ENCODE results near the gene RCAN1. TPM values are rescaled to one million over a fixed set of nuclear protein-coding genes. Genes with fewer than 3 reads are reported as not detected.

The RCAN1 gene
- total and polyA plus RNA-seq, 2 of the 4 experiments (the other 2 are of a cell fraction) = 53.5 to 175 TPM

GRCh38 chr21:34651642-34652041, 36.7 kb upstream of the RCAN1 start:
- intact Hi-C loops (cut with micrococcal nuclease) (no loop called here), dilution Hi-C loops (cut with HindIII; ENCODE audit: low sequenced_read_pairs, unreplicated experiment) (no loop called here), in situ Hi-C loops (cut with MboI; ENCODE audit: low sequenced_read_pairs) (no loop called here)
- H2BK15ac ChIP-seq (ENCODE audit: low read depth, low read length) = no peak overlapping the region
- H3K36me3 ChIP-seq (ENCODE audit: control insufficient read depth, insufficient read depth, low read length) = no peaks in the 10 kb centered on the region
- no peak overlapping the region for H4K8ac ChIP-seq (ENCODE audit: low read depth in 2 of 2, low read length in 2 of 2)
- no peak overlapping the region for H3K56ac ChIP-seq (ENCODE audit: extremely low read depth, insufficient read depth, low read length)
- no peak overlapping the region for H2AK5ac ChIP-seq (ENCODE audit: low read depth, low read length)
- H3K4me3 ChIP-seq (ENCODE audit: insufficient read depth, low read depth, low read length) = no peak overlapping the region
- H2AFZ ChIP-seq (replicated peaks; ENCODE audit: low read length, poor library complexity) = no peak overlapping the region
- H3K14ac ChIP-seq (replicated peaks; ENCODE audit: low read depth, low read length) = no peak overlapping the region
- H3K9ac ChIP-seq (ENCODE audit: low read depth, low read length) = no peak overlapping the region
- H2BK20ac ChIP-seq (ENCODE audit: low read depth, low read length) = no peak overlapping the region
- H3K9me1 ChIP-seq (ENCODE audit: insufficient read depth, low read length) = no peaks in the 10 kb centered on the region
- BruUV-seq (replicated peaks) = no TSS peak
- ATAC-seq (ENCODE audit: low read depth) = no peak
- H3K9me3 ChIP-seq (ENCODE audit: control insufficient read depth, insufficient read depth, low read length) = peaks cover 10% of the 10 kb centered on the region
- H4K20me1 ChIP-seq (ENCODE audit: insufficient read depth, low read length) = no peaks in the 10 kb centered on the region
- no peak overlapping the region for H3K23ac ChIP-seq (ENCODE audit: low read depth, low read length)
- ChIA-PET CTCF (no interaction called here), POLR2A (ENCODE audit: unreplicated experiment) (no interaction called here)
- no peak overlapping the region for H2BK120ac ChIP-seq (ENCODE audit: low read depth, low read length)
- H3K27ac ChIP-seq (ENCODE audit: insufficient read depth, low read length) = no peak overlapping the region
- H2BK5ac ChIP-seq (ENCODE audit: low read depth, low read length, poor library complexity, severe bottlenecking) = no peak overlapping the region
- H2AK9ac ChIP-seq (replicated peaks; ENCODE audit: low read depth, low read length, poor library complexity) = no peak overlapping the region
- no CpG with 5 or more reads among the region's 1 CpG for WGBS, 2 experiments (ENCODE audit: extremely low coverage in 2 of 2, insufficient read length in 1 of 2)
- no peak overlapping the region for H4K91ac ChIP-seq (ENCODE audit: insufficient read depth, low read depth, low read length)
- H3K18ac ChIP-seq (ENCODE audit: low read depth, low read length) = no peak overlapping the region
- DNase-seq = no peak
- peaks cover 3% of the 10 kb centered on the region; the same call in 1 of the 2 replicates for H3K4me1 ChIP-seq (ENCODE audit: control insufficient read depth, insufficient read depth, low read length)
- H4K5ac ChIP-seq (ENCODE audit: low read depth, low read length) = no peak overlapping the region
- no peak overlapping the region for H3K4ac ChIP-seq (ENCODE audit: low read depth, low read length)
- peaks cover 41% of the 10 kb centered on the region for H3K27me3 ChIP-seq (ENCODE audit: control insufficient read depth, insufficient read depth, low read length)
- TF ChIP-seq POLR2A (IDR thresholded peaks at IDR 0.05; ENCODE audit: low read depth, low read length) = no peak
- TF ChIP-seq BHLHE40 (IDR thresholded peaks at IDR 0.05; ENCODE audit: low read depth, low read length) = no peak
- TF ChIP-seq RAD21 (IDR thresholded peaks at IDR 0.05; ENCODE audit: low read length) = no peak
- TF ChIP-seq USF2 (IDR thresholded peaks at IDR 0.05; ENCODE audit: low read depth, low read length) = no peak
- TF ChIP-seq MAFK (IDR thresholded peaks at IDR 0.05; ENCODE audit: low read depth, low read length) = no peak
- TF ChIP-seq ELK1 (IDR thresholded peaks at IDR 0.05; ENCODE audit: borderline replicate concordance, low read depth, low read length) = no peak
- no peak for TF ChIP-seq RFX5 (IDR thresholded peaks at IDR 0.05; ENCODE audit: low read depth, low read length)
- no peak for TF ChIP-seq CHD1 (IDR thresholded peaks at IDR 0.05; ENCODE audit: low read depth, low read length)
- TF ChIP-seq CTCF (conservative IDR thresholded peaks at IDR 0.05; ENCODE audit: low read depth, low read length) = no peak
- no peaks in the 10 kb centered on the region for H3K79me1 ChIP-seq (ENCODE audit: low read depth in 1 of 2, low read length in 2 of 2)
- H3K4me2 ChIP-seq (ENCODE audit: low read depth, low read length) = no peak overlapping the region

Data from IMR-90 (cell line).